Esophagus muscularis mucosa (tissue), 4 donors: ENCODE measurements around the gene FOXI2.

Experiments used
- CTCF ChIP-seq, 3 experiments: fragments of 200-600 bp in 2 of 3; fragments of 450-650 bp in 1 of 3; sonication (generic) in 2 of 3; IDR thresholded peaks; one replicate each; pipeline ENCODE4 v1.5.1; 2017 to 2019; ENCODE audit warnings: antibody characterized with exemption in 3 of 3, mild to moderate bottlenecking in 2 of 3, moderate library complexity in 1 of 3
- EP300 ChIP-seq: sonication (generic); formaldehyde crosslinking; IDR thresholded peaks from one replicate; pipeline ENCODE4 v1.6.1; 2017; ENCODE audit warnings: antibody characterized with exemption
- POLR2AphosphoS5 ChIP-seq, 2 donors: sonication (generic); formaldehyde crosslinking; IDR thresholded peaks; one replicate each; pipeline ENCODE4 v1.6.1; 2017; ENCODE audit warnings: antibody characterized with exemption in 2 of 2

- TF ChIP-seq EP300 (no peak), CTCF (IDR thresholded peaks at IDR 0.05) (no peak), POLR2AphosphoS5 (IDR thresholded peaks at IDR 0.05) (no peak)
These were observed 16.8 kb upstream of the FOXI2 start for GRCh38 chr10:127720142-127720541.
